ENCODE results near the gene INO80C. TPM values are rescaled to one million over a fixed set of nuclear protein-coding genes. Genes with fewer than 3 reads are reported as not detected.

Gene INO80C, protein sequence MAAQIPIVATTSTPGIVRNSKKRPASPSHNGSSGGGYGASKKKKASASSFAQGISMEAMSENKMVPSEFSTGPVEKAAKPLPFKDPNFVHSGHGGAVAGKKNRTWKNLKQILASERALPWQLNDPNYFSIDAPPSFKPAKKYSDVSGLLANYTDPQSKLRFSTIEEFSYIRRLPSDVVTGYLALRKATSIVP
- total RNA-seq (2022; extraction: Qiagen RNA extraction) = 23.7 to 26.3 TPM (median 25.2 TPM) in 5 replicates

DNA sequence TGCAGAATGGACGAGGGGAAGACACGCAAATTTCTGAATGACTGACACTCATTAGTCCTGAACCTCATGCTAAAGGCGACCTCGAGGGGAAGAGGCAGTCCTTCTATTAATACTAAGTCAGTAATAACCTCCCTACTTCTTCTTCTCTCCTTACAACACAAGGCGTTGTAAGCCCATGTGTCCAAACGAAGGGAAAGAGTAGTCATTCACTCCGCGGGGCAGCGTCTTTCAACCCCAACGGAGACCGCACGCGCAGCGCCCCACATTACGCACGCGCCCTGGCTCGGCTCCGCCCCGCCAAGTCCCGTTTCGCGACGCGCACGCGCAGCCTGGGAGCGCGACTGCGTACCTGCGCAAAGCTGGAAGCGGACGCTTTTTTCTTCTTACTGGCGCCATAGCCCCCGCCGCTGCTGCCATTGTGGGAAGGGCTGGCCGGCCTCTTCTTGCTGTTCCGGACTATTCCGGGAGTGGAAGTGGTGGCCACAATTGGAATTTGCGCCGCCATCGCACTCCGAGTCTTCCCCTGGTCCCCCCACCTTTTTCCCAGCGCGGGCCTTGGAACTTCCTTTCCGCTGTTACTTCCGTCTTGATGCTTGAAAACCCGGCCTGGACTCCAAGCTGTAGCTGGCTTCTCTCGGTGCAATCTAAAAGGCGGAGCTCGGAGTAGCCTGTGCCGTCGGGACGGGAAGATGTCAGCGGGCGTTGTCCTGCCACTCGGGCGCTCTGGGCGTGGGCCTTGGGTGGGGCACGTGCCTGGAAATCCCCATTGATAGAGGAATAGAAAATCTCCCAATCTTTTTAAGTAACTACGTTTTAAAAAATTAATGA lies at the start of gene INO80C:
TSS of gene INO80C (minus strand) at position 591 of the 828 bp plus-strand sequence. CDS start at position 505, 86 bp downstream.

Other genes starting within 250 kb of the INO80C start
- gene ZSCAN30, start 207.7 kb downstream of the INO80C start, total RNA-seq (2022; extraction: Qiagen RNA extraction) = 0.47 to 1.6 TPM (median 0.57 TPM) in 5 replicates
- gene ZNF24, start 153.5 kb downstream of the INO80C start, total RNA-seq (2022; extraction: Qiagen RNA extraction) = 10.0 to 14.0 TPM (median 11.3 TPM) in 5 replicates
- 0.56 to 1.4 TPM (median 0.82 TPM) in 5 replicates for gene ZNF396, start 120.6 kb downstream of the INO80C start, total RNA-seq (2022; extraction: Qiagen RNA extraction)
- 55.7 to 77.2 TPM (median 74.1 TPM) in 5 replicates for gene GALNT1, start 83.8 kb upstream of the INO80C start, total RNA-seq (2022; extraction: Qiagen RNA extraction)

All from A549 treated with Mapracorat at 1 μM for 4 hours (cell line).